22Rv1 (cell line): ENCODE measurements around the gene TFF3.

Experiments
- ZFX ChIP-seq: fragments of 450-650 bp; IDR thresholded peaks from 2 replicates; pipeline ENCODE4 v1.6.1; 2017; ENCODE audit warnings: antibody characterized with exemption, borderline replicate concordance
- TF ChIP-seq, protein P1 (sequence below): fragments of 450-650 bp; IDR thresholded peaks from 2 replicates; pipeline ENCODE4 v1.5.1; 2017; ENCODE audit warnings: mild to moderate bottlenecking

DNA sequence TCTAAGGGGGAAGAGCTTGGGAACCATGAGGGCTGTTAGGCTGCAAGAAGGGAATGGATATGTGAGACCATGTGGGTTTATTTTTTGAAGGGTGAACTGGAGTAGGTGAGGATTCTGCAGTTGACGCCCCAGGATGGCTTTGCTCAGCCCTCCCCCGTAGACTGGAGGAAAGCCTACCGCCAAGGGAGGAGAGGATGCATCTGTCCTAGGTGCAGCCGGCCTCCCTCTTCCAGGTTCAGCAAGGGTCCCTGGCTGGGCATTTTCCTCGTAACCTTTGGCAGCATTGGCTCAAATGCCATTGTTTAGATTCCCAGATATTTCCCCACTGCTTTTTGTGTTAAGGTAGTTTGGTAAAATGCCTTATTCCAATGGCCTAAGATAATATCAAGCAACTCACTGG lies 16.6 kb downstream of the TFF3 start:
- TF ChIP-seq, protein P1, sequence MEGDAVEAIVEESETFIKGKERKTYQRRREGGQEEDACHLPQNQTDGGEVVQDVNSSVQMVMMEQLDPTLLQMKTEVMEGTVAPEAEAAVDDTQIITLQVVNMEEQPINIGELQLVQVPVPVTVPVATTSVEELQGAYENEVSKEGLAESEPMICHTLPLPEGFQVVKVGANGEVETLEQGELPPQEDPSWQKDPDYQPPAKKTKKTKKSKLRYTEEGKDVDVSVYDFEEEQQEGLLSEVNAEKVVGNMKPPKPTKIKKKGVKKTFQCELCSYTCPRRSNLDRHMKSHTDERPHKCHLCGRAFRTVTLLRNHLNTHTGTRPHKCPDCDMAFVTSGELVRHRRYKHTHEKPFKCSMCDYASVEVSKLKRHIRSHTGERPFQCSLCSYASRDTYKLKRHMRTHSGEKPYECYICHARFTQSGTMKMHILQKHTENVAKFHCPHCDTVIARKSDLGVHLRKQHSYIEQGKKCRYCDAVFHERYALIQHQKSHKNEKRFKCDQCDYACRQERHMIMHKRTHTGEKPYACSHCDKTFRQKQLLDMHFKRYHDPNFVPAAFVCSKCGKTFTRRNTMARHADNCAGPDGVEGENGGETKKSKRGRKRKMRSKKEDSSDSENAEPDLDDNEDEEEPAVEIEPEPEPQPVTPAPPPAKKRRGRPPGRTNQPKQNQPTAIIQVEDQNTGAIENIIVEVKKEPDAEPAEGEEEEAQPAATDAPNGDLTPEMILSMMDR: no peak
- TF ChIP-seq ZFX: no peak
